HL-60 (cell line): ENCODE results near the gene CST9.

Source experiments
- DNase-seq, 2 experiments: peaks; one replicate each; pipeline ENCODE4 v3.0.0-alpha.2; 2010 to 2020; ENCODE audit warnings: low read depth in 1 of 2, low spot score in 1 of 2
- H3K27ac ChIP-seq: fragments of 250-450 bp; sonication (Bioruptor Pico); replicated peaks from 2 replicates; pipeline ENCODE4 v1.5.1; 2020; ENCODE audit warnings: mild to moderate bottlenecking, moderate library complexity
- H3K27me3 ChIP-seq: fragments of 250-450 bp; sonication (Bioruptor Pico); 2 replicates; pipeline ENCODE4 v1.5.1; 2021; ENCODE audit warnings: mild to moderate bottlenecking, moderate library complexity; ENCODE audit not compliant: insufficient read depth, poor library complexity, severe bottlenecking
- H3K4me3 ChIP-seq: replicated peaks from 2 replicates; pipeline ENCODE4 v1.5.1; 2011; ENCODE audit warnings: mild to moderate bottlenecking, control low read depth, low read length; ENCODE audit not compliant: insufficient read depth
- CTCF ChIP-seq: IDR thresholded peaks from one replicate; pipeline ENCODE4 v1.5.1; 2011; ENCODE audit warnings: low read length, control low read depth, inconsistent platforms; ENCODE audit not compliant: insufficient read depth
- GABPA ChIP-seq: IDR thresholded peaks from 2 replicates; pipeline ENCODE4 v1.6.1; 2012; ENCODE audit warnings: low read depth
- POLR2AphosphoS5 ChIP-seq: IDR thresholded peaks from 2 replicates; pipeline ENCODE4 v1.6.1; 2012; ENCODE audit warnings: low read depth
- REST ChIP-seq: IDR thresholded peaks from 2 replicates; pipeline ENCODE4 v1.6.1; 2012; ENCODE audit warnings: low read depth; ENCODE audit not compliant: insufficient replicate concordance
- SPI1 ChIP-seq: IDR thresholded peaks from 2 replicates; pipeline ENCODE4 v1.6.1; 2012; ENCODE audit warnings: low read depth, mild to moderate bottlenecking, borderline replicate concordance

Gene CST9

DNA sequence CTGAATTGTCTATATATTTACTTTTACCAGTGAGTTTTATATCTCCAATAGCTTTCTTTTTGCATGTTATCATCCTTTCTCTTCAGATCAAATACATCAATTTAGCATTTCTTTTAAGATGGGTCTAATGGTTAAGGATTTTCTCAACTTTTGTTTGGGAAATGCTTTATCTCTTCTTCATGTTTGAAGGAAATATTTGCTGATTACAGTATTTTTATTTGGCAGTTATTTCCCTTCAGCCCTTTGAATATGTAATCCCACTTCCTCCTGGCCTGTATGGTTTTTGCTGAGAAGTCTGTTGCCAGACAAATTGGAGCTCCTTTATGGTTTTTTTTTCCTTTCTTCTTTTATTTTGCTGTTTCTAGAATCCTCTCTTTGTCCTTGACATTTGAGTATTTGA is 30.7 kb downstream of the CST9 start:
- DNase-seq, result no peak

DNA sequence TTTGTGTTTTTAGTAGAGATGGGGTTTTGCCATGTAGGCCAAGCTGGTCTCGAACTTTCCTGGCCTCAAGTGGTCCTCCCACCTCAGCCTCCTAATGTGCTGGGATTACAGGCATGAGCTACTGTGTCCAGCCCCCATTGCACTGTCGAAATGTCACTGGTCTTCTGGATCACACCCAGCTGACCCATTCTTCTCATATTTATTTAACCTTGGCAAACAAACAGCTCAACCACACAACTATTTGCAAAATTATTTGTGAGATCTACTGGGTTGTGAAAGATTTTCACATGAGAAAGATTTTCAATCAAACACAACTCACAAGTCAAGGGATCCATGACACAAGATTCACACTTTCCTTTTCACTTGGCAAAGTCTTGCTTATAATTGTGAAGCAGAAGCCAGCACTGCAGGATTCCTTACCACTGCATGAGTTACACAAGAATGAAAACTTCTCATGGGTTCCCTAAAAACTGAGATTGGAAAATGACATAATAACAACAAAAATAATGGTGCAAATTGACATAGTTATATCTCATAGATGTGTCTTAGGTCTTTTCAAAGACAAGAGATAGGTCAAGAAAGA is 35.4 kb downstream of the CST9 start:
- H3K27me3 ChIP-seq, result no peaks in the 10 kb centered on the region
- no peak overlapping the region for H3K27ac ChIP-seq
- no peak overlapping the region for H3K4me3 ChIP-seq
- TF ChIP-seq CTCF (no peak), REST (no peak), POLR2AphosphoS5 (no peak), GABPA (no peak), SPI1 (no peak)
- no peak for DNase-seq

More for the DNA sequence above, 30.7 kb downstream of the CST9 start:
- Histone ChIP-seq H3K27ac (no peak overlapping the region), H3K27me3 (peaks cover 2% of the 10 kb centered on the region), H3K4me3 (no peak overlapping the region)
- TF ChIP-seq POLR2AphosphoS5 (no peak), GABPA (no peak)

DNA sequence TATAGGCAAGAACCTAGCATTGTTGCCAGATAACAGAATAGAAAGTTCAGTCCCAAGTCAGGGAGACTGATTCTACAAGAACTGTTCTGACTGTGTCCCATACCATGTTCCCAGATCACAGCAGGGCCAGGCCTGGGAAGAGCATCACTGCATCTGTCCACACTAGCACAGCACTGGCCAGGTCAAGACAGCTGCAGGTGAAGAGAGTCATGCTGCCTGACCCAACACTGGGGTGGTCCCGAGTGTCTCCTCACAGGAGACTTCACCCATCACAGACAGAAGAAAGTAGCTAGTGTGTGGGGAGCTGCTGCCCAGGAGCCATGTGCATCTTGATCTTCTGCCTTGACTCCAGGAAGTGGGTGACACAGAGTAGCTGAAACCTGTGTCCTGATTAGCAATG is 36.1 kb downstream of the CST9 start:
- Histone ChIP-seq H3K4me3 (no peak overlapping the region), H3K27ac (no peak overlapping the region), H3K27me3 (no peaks in the 10 kb centered on the region)
- no peak for TF ChIP-seq GABPA
- TF ChIP-seq POLR2AphosphoS5, result no peak
- no peak for TF ChIP-seq REST
- no peak for TF ChIP-seq SPI1
- TF ChIP-seq CTCF, result no peak
- DNase-seq, result no peak

- H3K27ac ChIP-seq, result no peak overlapping the region
- TF ChIP-seq SPI1, result no peak
- TF ChIP-seq POLR2AphosphoS5, result no peak
- TF ChIP-seq REST, result no peak
- TF ChIP-seq GABPA, result no peak
- TF ChIP-seq CTCF, result no peak
- no peaks in the 10 kb centered on the region for H3K27me3 ChIP-seq
- no peak for DNase-seq
- H3K4me3 ChIP-seq, result no peak overlapping the region
Measured at GRCh38 chr20:23568971-23569330, 36.8 kb downstream of the CST9 start.
